ENCODE measurements around the gene ATG13. TPM values are rescaled to one million over a fixed set of nuclear protein-coding genes. Genes with fewer than 3 reads are reported as not detected.

The ATG13 gene
- total RNA-seq, 1 donor from 2014 or later: 42.1 TPM

DNA sequence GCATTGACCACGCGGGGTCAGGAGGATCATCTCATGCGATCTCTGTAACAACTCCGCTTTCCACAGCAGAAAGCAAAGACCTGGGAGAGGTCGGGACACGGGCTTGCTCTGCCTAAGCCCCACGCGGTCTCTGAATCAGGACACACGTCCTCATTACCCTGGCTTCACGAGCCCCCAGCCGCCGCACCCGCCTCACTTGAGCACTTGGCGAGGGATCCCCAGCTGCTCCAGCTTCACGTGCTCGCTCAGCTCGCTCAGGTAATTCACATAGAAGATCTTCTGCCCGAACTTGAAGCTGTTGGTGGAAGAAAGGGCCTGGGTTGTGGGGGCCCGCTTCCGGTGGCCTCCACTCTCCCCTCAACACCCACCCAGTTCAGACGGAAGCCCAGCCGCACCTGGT, 63.5 kb downstream of the ATG13 start:
- TF ChIP-seq, protein P1, sequence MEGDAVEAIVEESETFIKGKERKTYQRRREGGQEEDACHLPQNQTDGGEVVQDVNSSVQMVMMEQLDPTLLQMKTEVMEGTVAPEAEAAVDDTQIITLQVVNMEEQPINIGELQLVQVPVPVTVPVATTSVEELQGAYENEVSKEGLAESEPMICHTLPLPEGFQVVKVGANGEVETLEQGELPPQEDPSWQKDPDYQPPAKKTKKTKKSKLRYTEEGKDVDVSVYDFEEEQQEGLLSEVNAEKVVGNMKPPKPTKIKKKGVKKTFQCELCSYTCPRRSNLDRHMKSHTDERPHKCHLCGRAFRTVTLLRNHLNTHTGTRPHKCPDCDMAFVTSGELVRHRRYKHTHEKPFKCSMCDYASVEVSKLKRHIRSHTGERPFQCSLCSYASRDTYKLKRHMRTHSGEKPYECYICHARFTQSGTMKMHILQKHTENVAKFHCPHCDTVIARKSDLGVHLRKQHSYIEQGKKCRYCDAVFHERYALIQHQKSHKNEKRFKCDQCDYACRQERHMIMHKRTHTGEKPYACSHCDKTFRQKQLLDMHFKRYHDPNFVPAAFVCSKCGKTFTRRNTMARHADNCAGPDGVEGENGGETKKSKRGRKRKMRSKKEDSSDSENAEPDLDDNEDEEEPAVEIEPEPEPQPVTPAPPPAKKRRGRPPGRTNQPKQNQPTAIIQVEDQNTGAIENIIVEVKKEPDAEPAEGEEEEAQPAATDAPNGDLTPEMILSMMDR (IDR thresholded peaks at IDR 0.05; ENCODE audit: borderline replicate concordance): no peak
- no peak overlapping the region for H3K4me3 ChIP-seq
- no peaks in the 10 kb centered on the region for H3K9me3 ChIP-seq (replicated peaks)
- intact Hi-C loops (cut with micrococcal nuclease): no loop called here
- no peak for DNase-seq
- peaks cover 84% of the 10 kb centered on the region for H3K36me3 ChIP-seq
- no peak overlapping the region for H3K27ac ChIP-seq (replicated peaks)
- H3K27me3 ChIP-seq (ENCODE audit: low read depth): no peaks in the 10 kb centered on the region
- peaks cover 55% of the 10 kb centered on the region for H3K4me1 ChIP-seq

DNA sequence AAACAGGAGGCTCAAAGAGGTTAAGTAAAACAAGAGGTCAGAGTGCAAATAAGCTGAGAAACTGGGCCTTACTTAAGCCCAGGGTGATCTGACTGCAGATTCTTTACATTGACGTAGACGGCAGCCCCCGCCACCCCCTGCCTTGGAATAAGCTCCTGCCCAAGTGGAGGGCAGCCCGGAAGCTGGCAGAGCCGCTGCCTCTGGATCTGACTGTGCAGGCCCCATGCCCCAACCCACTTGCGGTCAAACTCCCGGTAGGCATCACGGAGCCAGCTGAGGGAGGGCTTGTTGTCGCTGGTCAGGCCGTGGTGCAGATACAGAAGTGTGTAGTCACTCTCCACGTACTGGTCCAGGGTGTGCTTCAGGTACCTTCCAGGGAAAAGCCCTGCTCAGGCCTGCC, 64.5 kb downstream of the ATG13 start:
- Histone ChIP-seq H3K9me3 (replicated peaks) (no peaks in the 10 kb centered on the region), H3K4me1 (peaks cover 54% of the 10 kb centered on the region), H3K36me3 (peaks cover 83% of the 10 kb centered on the region), H3K27me3 (ENCODE audit: low read depth) (no peaks in the 10 kb centered on the region), H3K4me3 (no peak overlapping the region), H3K27ac (replicated peaks) (peak overlapping the region; percentile 91)
- DNase-seq: no peak
- intact Hi-C loops (cut with micrococcal nuclease): no loop called here
- TF ChIP-seq, protein P1 (IDR thresholded peaks at IDR 0.05; ENCODE audit: borderline replicate concordance): no peak

DNA sequence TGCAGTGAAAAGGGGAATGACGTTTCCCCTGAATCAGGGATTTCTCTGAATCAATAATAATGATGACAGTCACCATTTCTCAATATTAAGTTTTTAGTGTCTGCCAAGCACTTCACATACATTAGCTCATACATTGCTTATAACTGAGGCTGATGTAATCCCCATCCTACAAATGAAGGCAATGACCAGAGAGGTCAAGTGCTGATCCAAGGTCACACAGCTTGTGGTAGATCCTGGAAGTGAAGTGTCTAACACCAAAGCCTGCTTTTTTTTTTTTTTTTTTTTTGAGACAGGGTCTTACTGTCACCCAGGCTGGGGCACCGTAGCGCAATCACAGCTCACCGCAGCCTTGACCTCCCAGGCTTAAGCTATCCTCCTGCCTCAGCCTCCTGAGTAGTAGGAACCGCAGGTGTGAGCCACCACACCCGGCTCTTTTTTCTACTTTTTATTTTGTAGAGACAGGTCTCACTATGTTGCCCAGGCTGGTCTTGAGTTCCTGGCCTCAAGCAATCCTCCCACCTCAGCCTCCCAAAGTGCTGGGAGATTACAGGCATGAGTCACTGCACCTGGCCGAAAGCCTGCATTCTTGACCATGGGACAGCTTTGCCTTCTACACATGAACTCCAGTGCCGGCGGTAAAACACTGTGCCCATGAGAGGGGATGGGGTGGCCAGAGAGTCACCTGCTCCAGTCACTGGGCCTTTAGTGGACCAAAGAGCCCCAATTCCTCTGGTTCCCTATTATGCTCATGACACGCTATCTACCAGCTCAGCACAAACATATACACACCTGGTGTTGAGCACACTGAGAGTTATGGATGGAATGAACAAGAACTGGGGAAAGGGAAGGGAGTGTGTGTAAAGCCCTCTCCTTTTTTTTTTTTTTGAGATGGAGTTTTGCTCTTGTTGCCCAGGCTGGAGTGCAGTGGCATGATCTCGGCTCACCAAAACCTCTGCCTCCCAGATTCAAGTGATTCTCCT, 65.7 kb downstream of the ATG13 start:
- Histone ChIP-seq H3K4me3 (no peak overlapping the region), H3K27me3 (ENCODE audit: low read depth) (no peaks in the 10 kb centered on the region), H3K36me3 (peaks cover 85% of the 10 kb centered on the region), H3K4me1 (peaks cover 54% of the 10 kb centered on the region), H3K27ac (replicated peaks) (peak overlapping the region; percentile 91), H3K9me3 (replicated peaks) (no peaks in the 10 kb centered on the region)
- TF ChIP-seq, protein P1 (IDR thresholded peaks at IDR 0.05; ENCODE audit: borderline replicate concordance): no peak
- no peak for DNase-seq
- intact Hi-C loops (cut with micrococcal nuclease): no loop called here

DNA sequence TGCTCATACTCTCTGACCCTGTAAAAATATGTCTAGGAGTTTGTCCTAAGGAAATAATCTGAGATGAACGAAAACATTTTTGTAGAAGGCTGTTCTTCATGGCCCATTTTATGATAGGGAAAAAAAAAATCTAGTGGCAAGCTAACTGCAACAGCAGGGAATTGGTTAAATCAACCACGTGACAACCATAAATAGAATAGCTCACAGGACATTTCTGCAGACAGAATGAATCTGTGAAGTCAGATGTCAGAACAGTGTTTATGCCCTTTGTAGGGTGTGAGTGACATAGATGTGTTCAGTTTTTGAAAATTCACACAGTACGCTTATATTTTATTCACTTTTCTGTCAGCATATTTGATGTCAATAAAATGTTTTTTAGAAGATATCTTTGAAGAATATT, 67.0 kb downstream of the ATG13 start:
- DNase-seq: no peak
- TF ChIP-seq, protein P1 (IDR thresholded peaks at IDR 0.05; ENCODE audit: borderline replicate concordance): no peak
- H3K4me3 ChIP-seq: peak overlapping the region; percentile 22
- peak overlapping the region; percentile 91 for H3K27ac ChIP-seq (replicated peaks)
- peaks cover 53% of the 10 kb centered on the region for H3K4me1 ChIP-seq
- intact Hi-C loops (cut with micrococcal nuclease): no loop called here
- no peaks in the 10 kb centered on the region for H3K27me3 ChIP-seq (ENCODE audit: low read depth)
- H3K9me3 ChIP-seq (replicated peaks): no peaks in the 10 kb centered on the region
- peaks cover 77% of the 10 kb centered on the region for H3K36me3 ChIP-seq

DNA sequence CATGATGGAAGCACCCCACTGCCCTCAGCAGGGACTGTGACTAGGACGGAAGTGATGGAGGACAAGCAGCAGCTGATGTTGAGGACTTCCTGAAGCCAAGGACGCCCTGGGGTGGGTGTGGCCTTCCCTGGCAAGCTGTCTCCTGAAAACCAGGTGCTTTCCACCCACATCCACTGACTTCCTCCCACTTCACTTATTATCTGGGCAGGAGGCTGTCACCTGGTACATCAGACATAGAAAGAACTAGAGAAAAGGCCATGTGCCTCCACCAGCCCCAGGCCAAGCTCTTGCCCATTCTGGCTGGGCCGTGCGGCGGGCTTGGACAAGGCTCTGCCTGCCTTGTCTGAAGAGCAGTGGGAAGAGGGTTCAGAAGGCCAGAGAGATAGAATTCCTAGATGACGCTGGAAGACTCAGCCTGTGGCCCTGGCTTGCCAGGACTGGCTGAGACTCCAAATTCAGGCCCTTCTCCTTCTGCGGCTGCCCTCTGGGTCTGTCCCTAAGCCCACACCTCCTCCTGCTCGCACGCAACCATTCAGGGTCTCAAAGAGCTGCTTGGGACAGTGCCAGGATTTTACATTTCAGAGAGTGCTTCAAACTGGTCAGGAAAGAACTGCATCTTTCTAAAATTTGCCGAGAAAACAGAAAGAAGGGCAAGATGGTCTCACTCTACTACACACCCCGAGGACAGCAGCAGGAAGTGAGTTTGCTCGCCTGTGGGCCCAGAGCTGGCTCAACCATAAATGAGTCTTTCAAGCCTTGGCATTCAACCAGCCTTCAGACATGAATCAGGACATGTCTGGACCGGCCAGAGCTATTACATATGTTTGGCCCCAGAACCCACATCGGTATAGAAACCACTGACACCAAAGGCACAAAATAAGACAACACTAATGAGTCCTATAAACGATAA, 69.8 kb downstream of the ATG13 start:
- intact Hi-C loops (cut with micrococcal nuclease): no loop called here
- Histone ChIP-seq H3K4me1 (peaks cover 53% of the 10 kb centered on the region), H3K27ac (replicated peaks) (peak overlapping the region; percentile 91), H3K36me3 (peaks cover 77% of the 10 kb centered on the region), H3K4me3 (no peak overlapping the region), H3K9me3 (replicated peaks) (no peaks in the 10 kb centered on the region), H3K27me3 (ENCODE audit: low read depth) (no peaks in the 10 kb centered on the region)
- no peak for DNase-seq
- TF ChIP-seq, protein P1 (IDR thresholded peaks at IDR 0.05; ENCODE audit: borderline replicate concordance): no peak
